H1 (cell line): ENCODE measurements around the gene STX16. TPM values are rescaled to one million over a fixed set of nuclear protein-coding genes. Genes with fewer than 3 reads are reported as not detected.

Experiments
- E2F6 ChIP-seq: IDR thresholded peaks from 2 replicates; pipeline ENCODE4 v1.6.1; 2012; ENCODE audit warnings: inconsistent platforms
- JUND ChIP-seq: IDR thresholded peaks from 2 replicates; pipeline ENCODE4 v1.6.1; 2011; ENCODE audit warnings: mild to moderate bottlenecking, improper control_type of control experiment, low read length
- NANOG ChIP-seq: IDR thresholded peaks from 2 replicates; pipeline ENCODE4 v1.6.1; 2011; ENCODE audit warnings: low read length, low read depth, mild to moderate bottlenecking, inconsistent platforms; ENCODE audit not compliant: insufficient read depth, poor library complexity, severe bottlenecking
- SP1 ChIP-seq: IDR thresholded peaks from 2 replicates; pipeline ENCODE4 v1.6.1; 2011; ENCODE audit warnings: low read depth, low read length
- SP2 ChIP-seq: IDR thresholded peaks from 2 replicates; pipeline ENCODE4 v1.6.1; 2012; ENCODE audit warnings: mild to moderate bottlenecking, low read length, inconsistent platforms
- TAF7 ChIP-seq: optimal IDR thresholded peaks from 2 replicates; pipeline ENCODE3; 2011; ENCODE audit warnings: low read depth, mild to moderate bottlenecking, inconsistent platforms, low read length, moderate library complexity, borderline replicate concordance
- polyA plus RNA-seq, 7 experiments: library from polyadenylated mRNA; depleted of rRNA in 3 of 7; stranded (reverse) in 5 of 7; unstranded in 2 of 7; fragments of >200 nt in 5 of 7; fragments of 200-250 nt in 2 of 7; gene quantifications; 1 replicate in 5 of 7; 2 replicates in 1 of 7; 4 replicates in 1 of 7; pipeline versions ENCODE4 v1.2.1 to v1.2.3, GENCODE V29; 2011 to 2013; ENCODE audit warnings: missing spikeins in 2 of 7, mixed read lengths in 2 of 7
- total RNA-seq: library from RNA; stranded (reverse); fragmentation: NEBNext Ultra II Directional; extraction: Animal tissue kit (Norgen Biotek cat#: 25700); gene quantifications from 2 replicates; pipeline ENCODE4 v1.2.1, GENCODE V29; 2021

The STX16 gene
- total and polyA plus RNA-seq, 2 of the 8 experiments (the other 6 are each of a cell fraction or from before 2014, with no cell fraction given) = 45.2 to 61.6 TPM

GRCh38 chr20:58678806-58679205 lies 27.7 kb downstream of the STX16 start (continued):
- no peak for TF ChIP-seq E2F6
- no peak for TF ChIP-seq TAF7
- TF ChIP-seq SP2 = no peak
- no peak for TF ChIP-seq JUND
- no peak for TF ChIP-seq SP1
- TF ChIP-seq NANOG = no peak
